Erythroblast (primary cell): ENCODE measurements around the gene WDR20.

Experiments
- GATA1 ChIP-seq: IDR thresholded peaks from 2 replicates; pipeline ENCODE4 v1.6.1; 2011; ENCODE audit warnings: low read depth, mild to moderate bottlenecking, control low read depth, low read length, moderate library complexity
- POLR2A ChIP-seq: IDR thresholded peaks from 2 replicates; pipeline ENCODE4 v1.6.1; 2011; ENCODE audit warnings: mild to moderate bottlenecking, low read length

- TF ChIP-seq POLR2A (no peak), GATA1 (no peak)
These were observed 61.1 kb downstream of the WDR20 start for GRCh38 chr14:102200690-102201352.
